Osteoblast (primary cell): ENCODE results near the gene TCERG1L. TPM values are rescaled to one million over a fixed set of nuclear protein-coding genes. Genes with fewer than 3 reads are reported as not detected.

Source experiments
- DNase-seq: peaks from one replicate; pipeline ENCODE4 v3.0.0; 2011; ENCODE audit warnings: low spot score, mixed read lengths; ENCODE audit not compliant: insufficient read length; ENCODE audit errors: missing footprints
- H2AFZ ChIP-seq: 2 replicates; pipeline ENCODE4 v1.6.0; 2011; ENCODE audit warnings: mild to moderate bottlenecking, low read length
- H3K27ac ChIP-seq: 2 replicates; pipeline ENCODE4 v1.5.1; 2011; ENCODE audit warnings: mild to moderate bottlenecking, low read depth, low read length, moderate library complexity
- H3K27me3 ChIP-seq: 2 replicates; pipeline ENCODE4 v1.6.0; 2012; ENCODE audit warnings: mild to moderate bottlenecking, control low read depth, inconsistent platforms, low read length, moderate library complexity; ENCODE audit not compliant: insufficient read depth
- H3K36me3 ChIP-seq: 2 replicates; pipeline ENCODE4 v1.5.1; 2011; ENCODE audit warnings: mild to moderate bottlenecking, low read length, control low read depth, moderate library complexity; ENCODE audit not compliant: insufficient read depth
- H3K4me1 ChIP-seq: 2 replicates; pipeline ENCODE4 v1.5.1; 2011; ENCODE audit warnings: mild to moderate bottlenecking, low read length, control low read depth, moderate library complexity; ENCODE audit not compliant: insufficient read depth
- H3K4me2 ChIP-seq: 2 replicates; pipeline ENCODE4 v1.6.0; 2011; ENCODE audit warnings: mild to moderate bottlenecking, low read length; ENCODE audit not compliant: insufficient read depth
- H3K4me3 ChIP-seq: fragments of 200-600 bp; sonication (generic); 3 replicates; pipeline ENCODE4 v1.5.1; 2012; ENCODE audit warnings: mild to moderate bottlenecking, low read length, inconsistent platforms; ENCODE audit not compliant: insufficient read depth
- H3K79me2 ChIP-seq: 2 replicates; pipeline ENCODE4 v1.6.0; 2012; ENCODE audit warnings: mild to moderate bottlenecking, low read length, control low read depth, inconsistent platforms; ENCODE audit not compliant: insufficient read depth
- H3K9me3 ChIP-seq: 2 replicates; pipeline ENCODE4 v1.5.1; 2011; ENCODE audit warnings: low read depth, low read length, control low read depth
- H4K20me1 ChIP-seq: 2 replicates; pipeline ENCODE4 v1.6.0; 2012; ENCODE audit warnings: mild to moderate bottlenecking, low read length, control low read depth; ENCODE audit not compliant: insufficient read depth
- total RNA-seq: library from RNA; depleted of rRNA; stranded (reverse); fragments of >200 nt; gene quantifications from 2 replicates; pipeline ENCODE4 v1.2.3, GENCODE V29; 2012
- TF ChIP-seq, protein P1 (sequence below): IDR thresholded peaks from 2 replicates; pipeline ENCODE4 v1.5.1; 2011; ENCODE audit warnings: mild to moderate bottlenecking, low read depth, low read length, moderate library complexity; ENCODE audit errors: extremely low read depth

TCERG1L gene
- total RNA-seq, 1 donor: under 0.01 TPM

- no peak overlapping the region for H2AFZ ChIP-seq
- no peaks in the 10 kb centered on the region for H3K9me3 ChIP-seq
These were observed 196.2 kb downstream of the TCERG1L start for GRCh38 chr10:131115321-131115720.

GRCh38 chr10:131114846-131115245 is 196.7 kb downstream of the TCERG1L start:
- Histone ChIP-seq H3K36me3 (no peaks in the 10 kb centered on the region), H3K4me3 (no peak overlapping the region), H3K27me3 (no peaks in the 10 kb centered on the region), H3K79me2 (no peaks in the 10 kb centered on the region), H2AFZ (no peak overlapping the region), H4K20me1 (no peaks in the 10 kb centered on the region), H3K4me2 (no peak overlapping the region), H3K27ac (no peak overlapping the region), H3K4me1 (no peaks in the 10 kb centered on the region), H3K9me3 (no peaks in the 10 kb centered on the region)
- TF ChIP-seq, protein P1, sequence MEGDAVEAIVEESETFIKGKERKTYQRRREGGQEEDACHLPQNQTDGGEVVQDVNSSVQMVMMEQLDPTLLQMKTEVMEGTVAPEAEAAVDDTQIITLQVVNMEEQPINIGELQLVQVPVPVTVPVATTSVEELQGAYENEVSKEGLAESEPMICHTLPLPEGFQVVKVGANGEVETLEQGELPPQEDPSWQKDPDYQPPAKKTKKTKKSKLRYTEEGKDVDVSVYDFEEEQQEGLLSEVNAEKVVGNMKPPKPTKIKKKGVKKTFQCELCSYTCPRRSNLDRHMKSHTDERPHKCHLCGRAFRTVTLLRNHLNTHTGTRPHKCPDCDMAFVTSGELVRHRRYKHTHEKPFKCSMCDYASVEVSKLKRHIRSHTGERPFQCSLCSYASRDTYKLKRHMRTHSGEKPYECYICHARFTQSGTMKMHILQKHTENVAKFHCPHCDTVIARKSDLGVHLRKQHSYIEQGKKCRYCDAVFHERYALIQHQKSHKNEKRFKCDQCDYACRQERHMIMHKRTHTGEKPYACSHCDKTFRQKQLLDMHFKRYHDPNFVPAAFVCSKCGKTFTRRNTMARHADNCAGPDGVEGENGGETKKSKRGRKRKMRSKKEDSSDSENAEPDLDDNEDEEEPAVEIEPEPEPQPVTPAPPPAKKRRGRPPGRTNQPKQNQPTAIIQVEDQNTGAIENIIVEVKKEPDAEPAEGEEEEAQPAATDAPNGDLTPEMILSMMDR: no peak
- DNase-seq: peak; percentile 42

More at GRCh38 chr10:131115321-131115720, 196.2 kb downstream of the TCERG1L start:
- no peaks in the 10 kb centered on the region for H3K4me1 ChIP-seq
- H3K4me3 ChIP-seq: no peak overlapping the region
- no peak overlapping the region for H3K4me2 ChIP-seq
- H3K36me3 ChIP-seq: no peaks in the 10 kb centered on the region
- no peak overlapping the region for H3K27ac ChIP-seq
- TF ChIP-seq, protein P1: no peak
- no peaks in the 10 kb centered on the region for H3K79me2 ChIP-seq
- H3K27me3 ChIP-seq: no peaks in the 10 kb centered on the region
- H4K20me1 ChIP-seq: no peaks in the 10 kb centered on the region
- DNase-seq: peak; percentile 19

DNA sequence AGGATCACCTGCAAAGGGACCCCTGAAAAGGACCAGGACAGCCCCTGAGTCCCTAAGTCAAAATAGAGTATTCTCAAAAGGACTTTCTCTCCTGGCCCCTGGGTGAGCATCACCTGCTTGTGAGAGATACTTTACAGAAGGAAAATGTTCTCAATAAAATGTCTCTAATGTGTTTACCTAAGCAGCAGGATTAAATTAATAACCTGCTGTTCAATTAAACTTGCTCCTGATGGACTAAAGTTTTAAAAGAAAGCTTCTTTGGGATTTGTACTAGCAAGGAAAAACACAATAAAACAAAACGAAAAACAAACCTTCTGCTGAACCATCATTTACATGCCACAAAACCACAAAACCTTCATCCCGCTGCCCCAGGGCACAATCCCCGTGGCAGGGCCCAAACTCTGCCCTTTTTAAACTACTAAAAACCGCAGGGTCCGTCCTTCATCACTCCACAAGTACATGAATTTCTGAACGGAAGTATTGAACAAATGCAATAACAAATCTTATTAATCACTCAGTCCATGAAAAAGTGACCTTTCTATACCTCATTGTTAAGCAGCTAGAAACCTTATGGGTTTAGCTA is 197.7 kb downstream of the TCERG1L start:
- H4K20me1 ChIP-seq: no peaks in the 10 kb centered on the region
- H2AFZ ChIP-seq: no peak overlapping the region
- no peak overlapping the region for H3K4me3 ChIP-seq
- H3K9me3 ChIP-seq: no peaks in the 10 kb centered on the region
- no peak overlapping the region for H3K27ac ChIP-seq
- DNase-seq: peak; percentile 18
- TF ChIP-seq, protein P1: no peak
- H3K79me2 ChIP-seq: no peaks in the 10 kb centered on the region
- H3K36me3 ChIP-seq: no peaks in the 10 kb centered on the region
- no peaks in the 10 kb centered on the region for H3K4me1 ChIP-seq
- no peak overlapping the region for H3K4me2 ChIP-seq
- no peaks in the 10 kb centered on the region for H3K27me3 ChIP-seq

- Histone ChIP-seq H3K4me3 (no peak overlapping the region), H3K27me3 (no peaks in the 10 kb centered on the region), H3K4me1 (no peaks in the 10 kb centered on the region), H3K4me2 (no peak overlapping the region), H4K20me1 (no peaks in the 10 kb centered on the region), H2AFZ (no peak overlapping the region), H3K79me2 (no peaks in the 10 kb centered on the region), H3K9me3 (peaks cover under 1% of the 10 kb centered on the region), H3K27ac (no peak overlapping the region), H3K36me3 (no peaks in the 10 kb centered on the region)
- DNase-seq: no peak
- TF ChIP-seq, protein P1: no peak
These were observed 198.4 kb downstream of the TCERG1L start for GRCh38 chr10:131113165-131113564.
